NCI-H2107 treated with DMSO at 0.1 percent for 48 hours (cell line): Measurements from ENCODE around the gene GLCE.

ENCODE experiments used
- DNase-seq: peaks from one replicate; lab custom pipeline; 2025; ENCODE audit not compliant: unreplicated experiment; lab: John Stamatoyannopoulos, UW

GLCE gene

DNA sequence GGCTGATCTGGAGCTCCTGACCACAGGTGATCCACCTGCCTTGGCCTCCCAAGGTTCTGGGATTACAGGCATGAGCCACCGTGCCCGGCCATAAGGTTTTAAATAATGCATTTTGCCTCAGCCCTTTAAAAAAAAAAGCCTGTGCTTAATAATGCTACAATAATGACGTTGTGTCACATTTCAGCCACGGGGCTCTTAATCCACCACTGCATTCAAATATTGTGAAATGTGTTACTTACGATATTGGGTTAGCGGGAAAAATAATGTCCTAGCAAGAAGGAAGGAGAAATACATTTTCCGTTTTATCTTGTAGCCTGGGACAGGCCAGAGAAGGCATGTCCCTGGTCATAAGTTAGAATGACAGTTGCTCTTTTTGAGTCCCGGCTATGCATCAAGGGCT lies 155.9 kb downstream of the GLCE start:
- no peak for DNase-seq

DNA sequence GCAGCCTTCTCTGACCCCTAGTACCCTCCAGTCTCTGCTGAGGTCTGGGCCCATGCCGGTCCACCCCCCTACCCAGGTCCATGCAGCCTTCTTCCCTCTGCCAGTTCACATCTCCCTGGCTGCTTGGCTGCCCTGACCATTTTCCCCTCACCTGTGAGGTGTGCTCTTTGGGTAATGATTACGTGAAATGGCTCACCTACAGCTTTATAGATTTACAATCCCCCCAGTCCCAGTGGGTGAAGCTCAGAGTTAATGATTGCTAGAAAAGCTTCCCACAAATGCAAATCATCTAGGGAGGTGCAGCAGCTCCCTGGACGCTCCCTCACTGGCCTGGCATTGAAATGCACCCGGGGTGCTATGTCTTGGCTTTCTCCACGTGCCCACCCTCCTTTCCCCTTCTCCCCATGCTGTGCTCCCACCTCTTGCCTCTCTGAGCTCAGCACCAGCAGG lies 157.0 kb downstream of the GLCE start:
- no peak for DNase-seq

DNA sequence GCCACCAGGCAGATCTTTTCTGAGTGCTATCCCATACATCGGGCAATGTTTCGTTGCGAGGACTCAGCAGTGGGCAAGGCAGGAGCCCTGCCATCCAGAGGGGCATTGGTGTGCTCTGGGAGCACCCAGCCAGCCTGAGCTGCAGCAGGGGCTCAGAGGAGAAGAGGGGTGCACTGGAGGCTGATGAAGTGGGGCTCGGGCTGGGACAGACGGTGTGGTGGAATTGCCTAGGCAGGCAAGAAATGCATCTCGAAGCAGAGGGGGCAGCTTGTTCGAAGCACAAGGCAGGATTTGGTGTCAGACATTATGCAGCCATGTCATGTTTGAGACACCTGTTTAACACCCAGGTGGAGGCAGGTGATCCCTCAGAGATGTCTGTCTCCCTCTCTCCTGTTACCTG lies 157.6 kb downstream of the GLCE start:
- no peak for DNase-seq

DNA sequence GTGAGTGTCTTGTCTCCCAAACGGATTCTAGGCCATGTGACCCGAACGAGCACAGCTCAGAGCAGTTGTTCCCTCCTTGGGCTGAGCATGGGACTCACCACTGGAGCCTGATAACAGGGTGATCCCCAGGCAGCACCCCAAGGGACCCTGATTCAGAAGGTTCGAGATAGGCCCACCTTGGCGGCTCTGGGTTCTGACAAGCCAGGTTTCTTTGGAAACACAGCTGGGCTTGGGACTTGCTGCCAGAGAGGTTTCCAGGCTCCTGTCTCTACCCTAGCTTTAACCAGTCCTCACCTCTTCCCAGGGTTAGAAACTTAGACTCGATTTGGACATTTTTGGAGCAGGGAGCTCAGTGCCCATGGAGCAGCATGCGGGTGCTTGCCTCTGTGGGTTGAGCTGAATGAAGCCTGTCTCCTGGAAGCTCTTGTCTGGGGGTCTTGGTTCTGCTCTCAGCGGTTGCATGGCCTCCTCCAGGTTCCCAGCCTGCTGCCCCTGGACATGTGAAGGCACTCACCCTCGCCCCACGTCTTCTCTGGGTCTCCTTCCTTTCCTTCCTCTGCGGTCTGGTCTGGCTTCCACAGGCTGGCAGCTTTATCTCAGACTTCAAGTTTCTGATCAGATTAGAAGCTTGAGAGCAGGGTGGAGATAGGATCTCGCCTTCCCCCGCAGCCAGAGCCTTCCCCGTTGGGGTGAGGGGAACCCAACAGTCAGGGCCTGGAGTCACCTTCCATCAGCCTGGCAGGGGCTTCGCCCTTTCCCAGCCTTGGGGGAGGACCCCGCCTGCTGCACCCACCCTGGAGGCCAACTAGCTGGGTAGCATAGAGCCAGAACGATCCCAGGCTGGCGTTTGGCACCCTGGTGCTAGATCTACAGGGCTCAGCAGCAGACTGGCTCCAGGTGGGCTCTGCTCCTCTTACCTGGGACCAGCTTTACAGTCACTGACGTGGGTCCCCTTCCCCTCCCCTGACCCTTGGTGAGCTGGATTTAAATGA lies 159.2 kb downstream of the GLCE start:
- DNase-seq = no peak

DNA sequence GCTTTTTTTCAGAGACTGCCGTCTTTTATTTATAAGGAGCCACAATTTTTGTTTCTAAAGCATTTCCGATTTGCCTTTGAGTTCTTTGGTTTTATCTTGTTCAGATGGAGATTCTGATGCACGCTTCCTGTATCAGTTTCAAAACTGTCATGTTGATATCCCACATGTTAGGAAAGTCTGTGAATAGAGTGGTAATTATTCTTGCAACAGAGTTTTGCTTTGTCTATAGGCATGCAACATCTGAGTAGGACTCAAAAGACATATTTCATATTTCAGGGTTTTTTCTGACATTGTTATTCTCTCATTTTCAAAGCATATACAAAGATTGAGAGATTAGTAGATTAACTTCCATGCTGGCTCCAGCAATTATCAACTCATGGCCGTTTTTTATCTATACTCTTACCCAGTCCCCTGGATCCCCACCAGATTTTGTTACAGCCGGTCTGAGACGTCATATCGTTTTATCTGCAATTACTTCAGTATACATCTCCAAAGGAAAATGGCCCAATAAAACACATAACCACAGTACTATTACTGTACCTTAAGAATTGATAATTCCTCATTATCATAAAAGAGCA lies 160.6 kb downstream of the GLCE start:
- no peak for DNase-seq
